ENCODE results near the gene POU2F1. TPM values are rescaled to one million over a fixed set of nuclear protein-coding genes. Genes with fewer than 3 reads are reported as not detected.

POU2F1 gene
- total RNA-seq, 4 donors from 2014 or later = 14.0 to 45.5 (median 19.8) TPM

DNA sequence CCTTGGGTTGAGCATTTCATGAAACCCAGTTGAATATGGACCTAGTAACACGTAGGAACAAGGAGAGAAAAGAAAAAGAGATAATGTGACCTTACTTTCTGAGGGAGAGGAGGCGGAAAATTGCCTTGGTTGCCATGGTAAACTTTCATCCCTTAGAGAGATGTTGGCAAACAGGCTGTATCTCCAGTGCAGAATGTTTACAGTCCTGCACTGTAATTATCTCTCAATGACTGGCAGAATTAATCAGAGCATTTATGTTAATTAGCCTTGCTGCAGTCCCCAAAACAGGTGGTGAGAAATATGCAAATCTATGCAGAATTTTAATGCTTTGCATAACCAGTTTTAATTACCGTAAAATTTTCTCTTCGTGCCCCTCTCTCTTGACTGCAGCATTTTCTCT is 150.3 kb downstream of the POU2F1 start:
- no peaks in the 10 kb centered on the region for H3K27me3 ChIP-seq
- no peak for DNase-seq
- 93 to 98% methylated on average over 4 of the region's 4 CpGs for WGBS, 2 donors
- no peak overlapping the region for H3K4me3 ChIP-seq (replicated peaks in 1 of 3)
- intact Hi-C loops (cut with DNase I) = no loop called here
- no peaks in the 10 kb centered on the region for H3K4me1 ChIP-seq
- no peak for TF ChIP-seq POLR2A (IDR thresholded peaks at IDR 0.05)
- TF ChIP-seq, protein P1, sequence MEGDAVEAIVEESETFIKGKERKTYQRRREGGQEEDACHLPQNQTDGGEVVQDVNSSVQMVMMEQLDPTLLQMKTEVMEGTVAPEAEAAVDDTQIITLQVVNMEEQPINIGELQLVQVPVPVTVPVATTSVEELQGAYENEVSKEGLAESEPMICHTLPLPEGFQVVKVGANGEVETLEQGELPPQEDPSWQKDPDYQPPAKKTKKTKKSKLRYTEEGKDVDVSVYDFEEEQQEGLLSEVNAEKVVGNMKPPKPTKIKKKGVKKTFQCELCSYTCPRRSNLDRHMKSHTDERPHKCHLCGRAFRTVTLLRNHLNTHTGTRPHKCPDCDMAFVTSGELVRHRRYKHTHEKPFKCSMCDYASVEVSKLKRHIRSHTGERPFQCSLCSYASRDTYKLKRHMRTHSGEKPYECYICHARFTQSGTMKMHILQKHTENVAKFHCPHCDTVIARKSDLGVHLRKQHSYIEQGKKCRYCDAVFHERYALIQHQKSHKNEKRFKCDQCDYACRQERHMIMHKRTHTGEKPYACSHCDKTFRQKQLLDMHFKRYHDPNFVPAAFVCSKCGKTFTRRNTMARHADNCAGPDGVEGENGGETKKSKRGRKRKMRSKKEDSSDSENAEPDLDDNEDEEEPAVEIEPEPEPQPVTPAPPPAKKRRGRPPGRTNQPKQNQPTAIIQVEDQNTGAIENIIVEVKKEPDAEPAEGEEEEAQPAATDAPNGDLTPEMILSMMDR (IDR thresholded peaks at IDR 0.05) = no peak
- no peaks in the 10 kb centered on the region for H3K36me3 ChIP-seq
- no peak overlapping the region for H3K27ac ChIP-seq
- no peaks in the 10 kb centered on the region for H3K9me3 ChIP-seq

DNA sequence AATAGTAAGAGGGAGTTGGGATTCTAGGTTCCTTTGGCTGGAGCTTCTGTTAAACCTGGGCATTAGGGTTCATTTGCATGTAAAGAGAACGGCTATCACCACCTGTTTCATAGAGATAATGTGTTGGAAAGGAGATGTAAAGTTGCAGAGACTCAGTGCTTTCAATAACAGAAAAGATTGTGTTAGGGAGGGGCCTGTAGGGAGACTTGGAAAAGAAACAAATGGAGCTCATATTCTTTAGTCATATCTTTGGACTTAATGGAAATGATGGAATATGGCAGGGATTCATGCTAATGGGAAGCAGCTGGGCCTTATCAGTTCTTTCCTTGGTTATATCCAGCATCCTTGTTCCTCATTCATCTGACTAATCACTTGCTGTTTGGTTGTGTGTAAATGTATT is 152.7 kb downstream of the POU2F1 start:
- H3K36me3 ChIP-seq = no peaks in the 10 kb centered on the region
- no peak overlapping the region for H3K27ac ChIP-seq
- no peak for TF ChIP-seq POLR2A (IDR thresholded peaks at IDR 0.05)
- TF ChIP-seq, protein P1 (IDR thresholded peaks at IDR 0.05) = no peak
- intact Hi-C loops (cut with DNase I) = no loop called here
- no peaks in the 10 kb centered on the region for H3K9me3 ChIP-seq
- H3K4me1 ChIP-seq = no peaks in the 10 kb centered on the region
- 61 to 67% methylated on average over 1 of the region's 1 CpG for WGBS, 2 donors
- H3K27me3 ChIP-seq = no peaks in the 10 kb centered on the region
- no peak for DNase-seq
- no peak overlapping the region for H3K4me3 ChIP-seq (replicated peaks in 1 of 3)

DNA sequence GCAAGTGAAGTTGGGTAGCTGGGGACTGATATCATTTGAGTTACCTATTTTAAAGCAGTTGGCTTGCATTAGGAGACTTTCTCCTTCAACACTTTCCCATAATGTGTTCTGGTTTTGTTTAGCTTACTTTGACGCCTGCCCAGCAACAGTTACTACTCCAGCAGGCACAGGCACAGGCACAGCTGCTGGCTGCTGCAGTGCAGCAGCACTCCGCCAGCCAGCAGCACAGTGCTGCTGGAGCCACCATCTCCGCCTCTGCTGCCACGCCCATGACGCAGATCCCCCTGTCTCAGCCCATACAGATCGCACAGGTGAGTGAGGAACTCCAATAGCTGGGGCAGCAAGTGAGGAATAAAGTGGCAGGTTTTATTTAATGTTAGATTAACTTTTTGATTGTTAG is 153.3 kb downstream of the POU2F1 start:
- no peak for DNase-seq
- 82 to 85% methylated on average over 6 of the region's 6 CpGs for WGBS, 2 donors

DNA sequence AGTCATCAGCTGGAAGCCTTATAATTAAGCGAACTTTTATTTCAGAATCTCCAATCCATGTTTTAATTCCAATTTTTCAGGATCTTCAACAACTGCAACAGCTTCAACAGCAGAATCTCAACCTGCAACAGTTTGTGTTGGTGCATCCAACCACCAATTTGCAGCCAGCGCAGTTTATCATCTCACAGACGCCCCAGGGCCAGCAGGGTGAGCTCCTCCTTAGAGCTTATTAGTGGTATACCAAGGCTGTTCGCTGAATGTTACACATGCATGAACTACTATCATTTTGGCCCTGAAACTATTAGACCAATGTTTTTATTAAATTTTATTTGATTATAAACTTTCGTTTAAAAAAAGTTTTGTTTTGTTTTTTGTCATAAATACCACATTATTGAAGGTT is 155.3 kb downstream of the POU2F1 start:
- intact Hi-C loops (cut with DNase I) = no loop called here
- H3K9me3 ChIP-seq = no peaks in the 10 kb centered on the region
- no peaks in the 10 kb centered on the region for H3K36me3 ChIP-seq
- no peak for TF ChIP-seq POLR2A (IDR thresholded peaks at IDR 0.05)
- TF ChIP-seq, protein P1 (IDR thresholded peaks at IDR 0.05) = no peak
- H3K4me3 ChIP-seq (replicated peaks in 1 of 3) = no peak overlapping the region
- 92 to 93% methylated on average over 5 of the region's 5 CpGs for WGBS, 2 donors
- DNase-seq = no peak
- no peaks in the 10 kb centered on the region for H3K4me1 ChIP-seq
- no peak overlapping the region for H3K27ac ChIP-seq
- no peaks in the 10 kb centered on the region for H3K27me3 ChIP-seq

More for the DNA sequence above, 153.3 kb downstream of the POU2F1 start:
- H3K27ac ChIP-seq = no peak overlapping the region
- TF ChIP-seq, protein P1 (IDR thresholded peaks at IDR 0.05) = no peak
- no peak for TF ChIP-seq POLR2A (IDR thresholded peaks at IDR 0.05)
- no peaks in the 10 kb centered on the region for H3K36me3 ChIP-seq
- intact Hi-C loops (cut with DNase I) = no loop called here
- no peaks in the 10 kb centered on the region for H3K27me3 ChIP-seq
- H3K4me1 ChIP-seq = no peaks in the 10 kb centered on the region
- no peak overlapping the region for H3K4me3 ChIP-seq (replicated peaks in 1 of 3)
- no peaks in the 10 kb centered on the region for H3K9me3 ChIP-seq

DNA sequence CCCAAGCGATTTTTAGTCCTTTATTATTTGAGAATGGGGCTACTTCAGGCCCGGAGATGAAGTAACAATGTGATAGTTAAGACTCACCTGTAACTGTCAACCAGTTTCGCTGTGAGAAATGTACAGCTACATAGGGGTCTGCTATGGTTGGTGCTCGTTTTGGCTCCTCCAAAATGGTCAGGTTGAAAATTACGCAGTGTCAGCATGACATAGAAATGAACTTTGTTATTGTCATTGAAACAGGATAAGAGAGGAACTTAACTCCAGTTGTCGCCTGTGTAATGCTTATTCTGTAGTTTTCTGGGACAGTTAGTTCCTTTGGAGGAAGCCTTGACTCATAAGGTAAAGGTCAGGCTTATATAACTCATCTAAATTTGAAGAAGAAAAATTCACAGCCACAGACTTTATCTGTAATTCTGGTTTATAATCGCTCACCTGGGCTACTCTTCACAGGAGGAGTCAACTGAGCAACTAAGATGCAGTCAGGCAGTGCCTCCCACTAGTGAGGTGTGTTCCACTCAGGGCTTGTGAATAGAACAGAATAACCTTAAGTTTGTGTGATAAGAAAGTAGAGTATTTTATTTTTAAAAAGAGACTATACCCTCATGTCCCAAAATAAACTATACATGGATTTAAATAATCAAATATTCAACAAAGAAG is 166.7 kb downstream of the POU2F1 start:
- Histone ChIP-seq H3K4me3 (replicated peaks in 1 of 3) (no peak overlapping the region), H3K9me3 (no peaks in the 10 kb centered on the region), H3K27ac (no peak overlapping the region), H3K4me1 (no peaks in the 10 kb centered on the region), H3K27me3 (no peaks in the 10 kb centered on the region), H3K36me3 (peaks cover 5 to 6% of the 10 kb centered on the region in 2 donors)
- 93 to 96% methylated on average over 7 of the region's 7 CpGs for WGBS, 2 donors
- intact Hi-C loops (cut with DNase I) = no loop called here
- no peak for DNase-seq
- TF ChIP-seq, protein P1 (IDR thresholded peaks at IDR 0.05) = no peak
- no peak for TF ChIP-seq POLR2A (IDR thresholded peaks at IDR 0.05)

All from thyroid gland (tissue), 4 donors.